Stomach (tissue), 9 donors: Measurements from ENCODE around the gene EGLN1. TPM values are rescaled to one million over a fixed set of nuclear protein-coding genes. Genes with fewer than 3 reads are reported as not detected.

Experiments used
- DNase-seq, 2 donors: peaks; one replicate each; pipeline versions ENCODE4 v3.0.0 to v3.0.0-alpha.2; 2013 to 2019
- H3K27ac ChIP-seq, 5 donors: fragments of 200-600 bp in 4 of 5; sonication (generic) in 4 of 5; one replicate each; pipeline ENCODE4 v1.5.1; 2013 to 2019; ENCODE audit warnings: mild to moderate bottlenecking in 1 of 5, moderate library complexity in 1 of 5
- H3K27me3 ChIP-seq, 3 donors: fragments of 200-600 bp; sonication (generic); one replicate each; pipeline ENCODE4 v1.5.1; 2017 to 2019; ENCODE audit warnings: mixed run types in 1 of 3
- H3K36me3 ChIP-seq, 4 donors: fragments of 200-600 bp; sonication (generic); 1 replicate in 3 of 4; 2 replicates in 1 of 4; pipeline ENCODE4 v1.5.1; 2016 to 2019
- H3K4me1 ChIP-seq, 4 donors: fragments of 200-600 bp; sonication (generic); one replicate each; pipeline ENCODE4 v1.5.1; 2016 to 2019
- H3K4me3 ChIP-seq, 4 donors: fragments of 200-600 bp; sonication (generic) in 3 of 4; one replicate each; pipeline ENCODE4 v1.5.1; 2016 to 2019; ENCODE audit warnings: mild to moderate bottlenecking in 1 of 4
- H3K9me3 ChIP-seq, 4 donors: fragments of 200-600 bp; sonication (generic); one replicate each; pipeline ENCODE4 v1.5.1; 2016 to 2019
- EP300 ChIP-seq: sonication (generic); formaldehyde crosslinking; IDR thresholded peaks from one replicate; pipeline ENCODE4 v1.6.1; 2017; ENCODE audit warnings: antibody characterized with exemption
- POLR2A ChIP-seq, 4 donors: fragments of 450-650 bp; IDR thresholded peaks; one replicate each; pipeline ENCODE4 v1.6.1; 2016; ENCODE audit warnings: antibody characterized with exemption in 4 of 4, control low read depth in 2 of 4, mild to moderate bottlenecking in 1 of 4, moderate library complexity in 1 of 4
- POLR2AphosphoS5 ChIP-seq, 3 donors: sonication (generic); formaldehyde crosslinking; IDR thresholded peaks; one replicate each; pipeline ENCODE4 v1.6.1; 2016; ENCODE audit warnings: antibody characterized with exemption in 3 of 3
- WGBS, 5 donors: extraction: QIAGEN DNeasy Blood & Tissue Kit in 3 of 5; methylation state at CpG; one replicate each; pipeline versions ENCODE4 v1.1.5 to v1.1.7; 2013 to 2018; 5-methylcytosine and 5-hydroxymethylcytosine counted together
- intact Hi-C: fragments of 100-400 bp; cut with DNase I; formaldehyde crosslinking; loops from one replicate; pipeline ENCODE4 v1.15.1; 2023; ENCODE audit warnings: low total_unique reads
- polyA plus RNA-seq, 3 donors: library from polyadenylated mRNA; stranded (reverse); fragments of 200-250 nt; gene quantifications; one replicate each; pipeline ENCODE4 v1.2.3, GENCODE V29; 2013
- total RNA-seq, 5 donors: library from RNA; depleted of rRNA; stranded (reverse); fragments of >200 nt; gene quantifications; one replicate each; pipeline versions ENCODE4 v1.1.0 to v1.2.3, GENCODE V29; 2014 to 2016
- TF ChIP-seq, protein P1 (sequence below), 7 experiments: fragments of 450-650 bp in 4 of 7; fragments of 200-600 bp in 3 of 7; sonication (generic) in 3 of 7; IDR thresholded peaks; one replicate each; pipeline ENCODE4 v1.5.1; 2016 to 2019; ENCODE audit warnings: antibody characterized with exemption in 7 of 7, control low read depth in 2 of 7, mild to moderate bottlenecking in 1 of 7
- donor health status: healthy with polysubstance abuse.
- donor health status: Bipolar disorder and iron deficiency.
- donor health status: healthy.

Gene EGLN1
- total and polyA plus RNA-seq, 8 donors, result 7.0 to 43.0 (median 15.6) TPM

DNA sequence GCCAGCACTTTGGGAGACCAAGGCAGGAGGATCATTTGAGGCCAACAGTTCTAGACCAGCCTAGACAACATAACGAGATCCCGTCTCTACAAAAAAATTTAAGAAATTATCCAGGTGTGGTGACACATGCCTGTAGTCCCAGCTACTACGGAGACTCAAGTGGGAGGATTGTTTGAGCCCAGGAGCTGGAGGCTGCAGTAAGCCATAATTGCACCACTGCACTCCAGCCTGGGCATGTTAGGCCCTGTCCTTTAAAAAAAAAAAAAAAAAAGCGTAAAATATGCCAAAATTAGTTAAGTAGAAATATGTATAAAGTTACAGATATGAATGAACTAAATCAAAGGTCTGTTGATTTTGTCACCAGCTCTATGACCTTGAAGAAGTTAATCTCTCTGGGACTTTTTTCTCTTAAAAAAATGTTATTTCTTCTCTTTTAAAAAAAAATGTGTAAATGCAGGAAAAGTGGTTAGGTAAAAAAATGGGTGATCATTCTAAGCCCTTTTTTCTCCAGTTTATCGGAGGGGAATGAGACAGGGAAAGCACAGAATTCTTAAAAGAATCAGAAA lies 7.0 kb downstream of the EGLN1 start:
- TF ChIP-seq POLR2A (IDR thresholded peaks at IDR 0.05) (no peak), EP300 (no peak), POLR2AphosphoS5 (IDR thresholded peaks at IDR 0.05) (no peak)
- TF ChIP-seq, protein P1, sequence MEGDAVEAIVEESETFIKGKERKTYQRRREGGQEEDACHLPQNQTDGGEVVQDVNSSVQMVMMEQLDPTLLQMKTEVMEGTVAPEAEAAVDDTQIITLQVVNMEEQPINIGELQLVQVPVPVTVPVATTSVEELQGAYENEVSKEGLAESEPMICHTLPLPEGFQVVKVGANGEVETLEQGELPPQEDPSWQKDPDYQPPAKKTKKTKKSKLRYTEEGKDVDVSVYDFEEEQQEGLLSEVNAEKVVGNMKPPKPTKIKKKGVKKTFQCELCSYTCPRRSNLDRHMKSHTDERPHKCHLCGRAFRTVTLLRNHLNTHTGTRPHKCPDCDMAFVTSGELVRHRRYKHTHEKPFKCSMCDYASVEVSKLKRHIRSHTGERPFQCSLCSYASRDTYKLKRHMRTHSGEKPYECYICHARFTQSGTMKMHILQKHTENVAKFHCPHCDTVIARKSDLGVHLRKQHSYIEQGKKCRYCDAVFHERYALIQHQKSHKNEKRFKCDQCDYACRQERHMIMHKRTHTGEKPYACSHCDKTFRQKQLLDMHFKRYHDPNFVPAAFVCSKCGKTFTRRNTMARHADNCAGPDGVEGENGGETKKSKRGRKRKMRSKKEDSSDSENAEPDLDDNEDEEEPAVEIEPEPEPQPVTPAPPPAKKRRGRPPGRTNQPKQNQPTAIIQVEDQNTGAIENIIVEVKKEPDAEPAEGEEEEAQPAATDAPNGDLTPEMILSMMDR (IDR thresholded peaks at IDR 0.05), result no peak
- intact Hi-C loops, result loop anchor here (10.0 kb wide), 1 partner anchor 60 kb away; no protein-coding TSS in a partner anchor
- peaks cover 32 to 96% (median 67%) of the 10 kb centered on the region in 4 donors for H3K4me1 ChIP-seq

DNA sequence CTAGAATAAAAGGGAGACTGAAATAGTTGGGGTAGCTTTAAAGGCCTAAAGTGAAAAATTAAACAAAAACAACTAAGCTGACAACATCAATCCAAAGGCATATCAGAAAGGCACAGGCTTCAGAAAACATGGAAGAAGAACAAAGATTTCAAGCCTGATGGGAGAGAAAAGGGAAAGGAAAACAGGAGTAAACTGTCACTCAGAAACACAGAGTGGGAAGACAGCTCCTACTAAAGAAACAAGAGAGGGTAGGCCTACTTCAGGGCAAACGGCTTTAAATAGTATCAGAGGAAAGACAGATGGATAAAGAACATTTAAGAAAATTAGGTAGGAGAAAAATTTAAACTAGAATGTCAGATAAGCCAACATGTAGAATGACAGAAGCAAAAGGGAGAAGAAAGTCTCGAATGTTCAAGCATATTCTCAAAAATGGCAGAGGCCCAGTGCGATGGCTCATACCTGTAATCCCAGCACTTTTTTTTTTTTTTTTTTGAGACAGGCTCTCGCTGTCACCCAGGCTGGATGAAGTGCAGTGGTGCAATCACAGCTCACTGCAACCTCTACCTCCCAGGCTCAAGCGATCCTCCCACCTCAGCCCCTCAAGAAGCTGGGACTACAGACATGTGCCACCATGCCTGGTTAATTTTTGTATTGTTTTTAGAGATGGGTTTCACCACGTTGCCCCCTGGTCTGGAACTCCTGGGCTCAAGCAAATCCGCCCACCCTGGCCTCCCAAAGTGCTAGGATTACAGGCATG lies 7.6 kb downstream of the EGLN1 start:
- intact Hi-C loops, result loop anchor here (10.0 kb wide), 1 partner anchor 60 kb away; no protein-coding TSS in a partner anchor
- H3K27ac ChIP-seq, result peak overlapping the region in 1 of 5 donors; percentile 13
- H3K4me1 ChIP-seq, result peaks cover 32 to 96% (median 68%) of the 10 kb centered on the region in 4 donors
- 85 to 88% (median 85%) methylated on average over 6 to 7 of the region's 7 CpGs for WGBS, 5 donors
- TF ChIP-seq POLR2A (IDR thresholded peaks at IDR 0.05), result no peak
- no peak for TF ChIP-seq POLR2AphosphoS5 (IDR thresholded peaks at IDR 0.05)
- no peak for TF ChIP-seq EP300
- TF ChIP-seq, protein P1 (IDR thresholded peaks at IDR 0.05), result no peak
- H3K9me3 ChIP-seq, result no peaks in the 10 kb centered on the region
- no peaks in the 10 kb centered on the region for H3K27me3 ChIP-seq
- H3K4me3 ChIP-seq, result no peak overlapping the region
- H3K36me3 ChIP-seq, result peaks cover 0 to 5% (median 2%) of the 10 kb centered on the region in 4 donors
- DNase-seq, result no peak

More for the DNA sequence above, 7.0 kb downstream of the EGLN1 start:
- WGBS, 5 donors, result 89 to 96% (median 91%) methylated on average over 5 of the region's 5 CpGs
- H3K27me3 ChIP-seq, result no peaks in the 10 kb centered on the region
- peak overlapping the region in 1 of 5 donors; percentile 13 for H3K27ac ChIP-seq
- H3K36me3 ChIP-seq, result peaks cover 0 to 5% (median 2%) of the 10 kb centered on the region in 4 donors
- DNase-seq, result no peak
- no peaks in the 10 kb centered on the region for H3K9me3 ChIP-seq
- H3K4me3 ChIP-seq, result no peak overlapping the region

DNA sequence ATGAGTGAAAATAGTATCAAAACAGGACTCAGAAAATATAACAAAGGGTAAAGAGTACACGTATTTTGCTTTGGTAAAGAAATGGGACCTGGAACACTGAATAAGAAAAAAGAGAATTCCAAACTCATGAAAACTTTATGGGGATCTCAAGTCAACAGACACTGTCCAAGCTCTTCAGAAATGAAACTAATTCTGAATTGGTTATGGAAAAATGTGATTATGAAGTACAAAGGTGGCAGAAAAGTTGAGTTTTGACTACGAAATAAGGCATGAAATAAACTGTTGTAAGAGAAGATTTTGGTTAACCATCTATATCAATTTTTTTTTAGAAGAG lies 8.4 kb downstream of the EGLN1 start:
- no peaks in the 10 kb centered on the region for H3K9me3 ChIP-seq
- no peak overlapping the region for H3K27ac ChIP-seq
- intact Hi-C loops, result loop anchor here (10.0 kb wide), 1 partner anchor 59 kb away; no protein-coding TSS in a partner anchor
- no peak for TF ChIP-seq EP300
- TF ChIP-seq, protein P1 (IDR thresholded peaks at IDR 0.05), result no peak
- no peak for TF ChIP-seq POLR2AphosphoS5 (IDR thresholded peaks at IDR 0.05)
- TF ChIP-seq POLR2A (IDR thresholded peaks at IDR 0.05), result no peak
- H3K27me3 ChIP-seq, result no peaks in the 10 kb centered on the region
- H3K4me1 ChIP-seq, result peaks cover 33 to 96% (median 64%) of the 10 kb centered on the region in 4 donors
- no peak for DNase-seq
- WGBS, 5 donors, result 86 to 93% (median 93%) methylated on average over 2 of the region's 2 CpGs
- H3K36me3 ChIP-seq, result peaks cover 0 to 5% (median 2%) of the 10 kb centered on the region in 4 donors
- no peak overlapping the region for H3K4me3 ChIP-seq

- Histone ChIP-seq H3K4me3 (no peak overlapping the region), H3K27ac (no peak overlapping the region), H3K36me3 (peaks cover 0 to 8% (median 3%) of the 10 kb centered on the region in 4 donors), H3K27me3 (no peaks in the 10 kb centered on the region), H3K4me1 (peaks cover 27 to 95% (median 66%) of the 10 kb centered on the region in 4 donors), H3K9me3 (no peaks in the 10 kb centered on the region)
- no peak for DNase-seq
- intact Hi-C loops, result loop anchor here (10.0 kb wide), 1 partner anchor 56 kb away; no protein-coding TSS in a partner anchor
- WGBS, 5 donors, result 72 to 90% (median 84%) methylated on average over 2 of the region's 2 CpGs
- TF ChIP-seq, protein P1 (IDR thresholded peaks at IDR 0.05), result no peak
- no peak for TF ChIP-seq POLR2A (IDR thresholded peaks at IDR 0.05)
- no peak for TF ChIP-seq EP300
- TF ChIP-seq POLR2AphosphoS5 (IDR thresholded peaks at IDR 0.05), result no peak
These were observed 11.0 kb downstream of the EGLN1 start for GRCh38 chr1:231411036-231411531.
